HepG2 (cell line): ENCODE data around the gene STEAP1B. TPM values are rescaled to one million over a fixed set of nuclear protein-coding genes. Genes with fewer than 3 reads are reported as not detected.

Source experiments
- BCL6 ChIP-seq: IDR thresholded peaks from 2 replicates; pipeline ENCODE4 v1.6.1; 2016; ENCODE audit warnings: missing genetic modification reagents, missing compliant biosample characterization
- CREM ChIP-seq, 2 experiments: sonication (generic) in 1 of 2; formaldehyde crosslinking in 1 of 2; IDR thresholded peaks; 2 replicates each; pipeline versions ENCODE4 v1.4.0 to v1.6.1; 2016 to 2020; ENCODE audit warnings: antibody characterized with exemption in 1 of 2, mild to moderate bottlenecking in 1 of 2, missing genetic modification reagents in 1 of 2
- HOXA9 ChIP-seq: sonication (generic); formaldehyde crosslinking; IDR thresholded peaks from 2 replicates; pipeline ENCODE4 v1.8.1; 2022; ENCODE audit warnings: missing genetic modification reagents, mild to moderate bottlenecking, moderate library complexity, borderline replicate concordance
- NR2F6 ChIP-seq, 2 experiments: IDR thresholded peaks; 2 replicates each; pipeline ENCODE4 v1.6.1; 2016; ENCODE audit warnings: antibody characterized with exemption in 1 of 2, mild to moderate bottlenecking in 1 of 2
- RBM39 ChIP-seq: fragments of 200-400 bp; formaldehyde crosslinking; IDR thresholded peaks from one replicate; pipeline ENCODE4 v1.6.1; 2018; ENCODE audit warnings: antibody characterized with exemption, mild to moderate bottlenecking, low read depth, low read length; ENCODE audit not compliant: poor library complexity, severe bottlenecking
- RXRA ChIP-seq: sonication (generic); formaldehyde crosslinking; IDR thresholded peaks from 2 replicates; pipeline ENCODE4 v1.5.1; 2020; ENCODE audit warnings: missing genetic modification reagents
- SMARCE1 ChIP-seq: fragments of 450-650 bp; IDR thresholded peaks from 2 replicates; pipeline ENCODE4 v1.6.1; 2017; ENCODE audit warnings: borderline replicate concordance
- TCF12 ChIP-seq, 2 experiments: fragments of 450-650 bp in 1 of 2; sonication (generic) in 1 of 2; formaldehyde crosslinking in 1 of 2; IDR thresholded peaks; 2 replicates each; pipeline versions ENCODE4 v1.6.1 to v1.8.0; 2017 to 2022; ENCODE audit warnings: antibody characterized with exemption in 1 of 2, mild to moderate bottlenecking in 1 of 2, missing genetic modification reagents in 1 of 2, moderate library complexity in 1 of 2
- ZBTB39 ChIP-seq: sonication (generic); formaldehyde crosslinking; IDR thresholded peaks from 2 replicates; pipeline ENCODE4 v1.5.0; 2020; ENCODE audit warnings: missing genetic modification reagents
- ZNF253 ChIP-seq: sonication (generic); formaldehyde crosslinking; IDR thresholded peaks from 2 replicates; pipeline ENCODE4 v1.8.0; 2022; ENCODE audit warnings: mild to moderate bottlenecking, missing genetic modification reagents, borderline replicate concordance
- ZNF350 ChIP-seq: sonication (generic); formaldehyde crosslinking; IDR thresholded peaks from 2 replicates; pipeline ENCODE4 v1.4.0; 2020; ENCODE audit warnings: mild to moderate bottlenecking, low read depth, missing genetic modification reagents, borderline replicate concordance
- ZNF44 ChIP-seq: sonication (generic); formaldehyde crosslinking; IDR thresholded peaks from 2 replicates; pipeline ENCODE4 v1.5.1; 2020; ENCODE audit warnings: mild to moderate bottlenecking, missing genetic modification reagents
- ZNF572 ChIP-seq: sonication (generic); formaldehyde crosslinking; IDR thresholded peaks from 2 replicates; pipeline ENCODE4 v1.5.1; 2020; ENCODE audit warnings: mild to moderate bottlenecking, missing genetic modification reagents
- ZNF740 ChIP-seq: sonication (generic); formaldehyde crosslinking; IDR thresholded peaks from 2 replicates; pipeline ENCODE4 v1.4.0; 2020; ENCODE audit warnings: missing genetic modification reagents
- ZNF883 ChIP-seq: sonication (generic); formaldehyde crosslinking; IDR thresholded peaks from 2 replicates; pipeline ENCODE4 v1.5.1; 2020; ENCODE audit warnings: mild to moderate bottlenecking, missing genetic modification reagents; ENCODE audit errors: not compliant biosample characterization
- ZSCAN25 ChIP-seq: sonication (generic); formaldehyde crosslinking; IDR thresholded peaks from 2 replicates; pipeline ENCODE4 v1.8.0; 2022; ENCODE audit warnings: mild to moderate bottlenecking, missing genetic modification reagents
- polyA plus RNA-seq, 8 experiments: library from polyadenylated mRNA; depleted of rRNA in 3 of 8; stranded (reverse) in 7 of 8; unstranded in 1 of 8; fragments of >200 nt; fragmentation: Illumina TruSeq in 4 of 8; extraction: Trizol in 4 of 8; gene quantifications; 2 replicates each; pipeline versions ENCODE4 v1.2.1 to v1.2.3, GENCODE V29; 2011 to 2016; ENCODE audit warnings: low read depth in 4 of 8, missing spikeins in 1 of 8, mixed read lengths in 1 of 8; ENCODE audit not compliant: insufficient read depth in 1 of 8
- total RNA-seq, 5 experiments: library from RNA; depleted of rRNA; stranded (reverse); fragments of >200 nt; fragmentation: Illumina TruSeq; extraction: Trizol; gene quantifications; 2 replicates each; pipeline ENCODE4 v1.2.3, GENCODE V29; 2016; ENCODE audit warnings: low read depth in 1 of 5
- TF ChIP-seq, protein P1 (sequence below): sonication (generic); formaldehyde crosslinking; conservative IDR thresholded peaks from 2 replicates; pipeline ENCODE4 v1.4.0; 2020; ENCODE audit warnings: missing genetic modification reagents
- TF ChIP-seq, protein P2 (sequence below): fragments of 450-650 bp; IDR thresholded peaks from 2 replicates; pipeline ENCODE4 v1.6.1; 2017; ENCODE audit warnings: mild to moderate bottlenecking
- TF ChIP-seq, protein P3 (sequence below): sonication (generic); formaldehyde crosslinking; IDR thresholded peaks from 2 replicates; pipeline ENCODE4 v1.8.1; 2023; ENCODE audit warnings: mild to moderate bottlenecking, inconsistent platforms, moderate library complexity, missing genetic modification reagents, borderline replicate concordance

Gene STEAP1B
- total and polyA plus RNA-seq, 2 of the 13 experiments (the other 11 are each of a cell fraction or from before 2014, with no cell fraction given), result not detected

DNA sequence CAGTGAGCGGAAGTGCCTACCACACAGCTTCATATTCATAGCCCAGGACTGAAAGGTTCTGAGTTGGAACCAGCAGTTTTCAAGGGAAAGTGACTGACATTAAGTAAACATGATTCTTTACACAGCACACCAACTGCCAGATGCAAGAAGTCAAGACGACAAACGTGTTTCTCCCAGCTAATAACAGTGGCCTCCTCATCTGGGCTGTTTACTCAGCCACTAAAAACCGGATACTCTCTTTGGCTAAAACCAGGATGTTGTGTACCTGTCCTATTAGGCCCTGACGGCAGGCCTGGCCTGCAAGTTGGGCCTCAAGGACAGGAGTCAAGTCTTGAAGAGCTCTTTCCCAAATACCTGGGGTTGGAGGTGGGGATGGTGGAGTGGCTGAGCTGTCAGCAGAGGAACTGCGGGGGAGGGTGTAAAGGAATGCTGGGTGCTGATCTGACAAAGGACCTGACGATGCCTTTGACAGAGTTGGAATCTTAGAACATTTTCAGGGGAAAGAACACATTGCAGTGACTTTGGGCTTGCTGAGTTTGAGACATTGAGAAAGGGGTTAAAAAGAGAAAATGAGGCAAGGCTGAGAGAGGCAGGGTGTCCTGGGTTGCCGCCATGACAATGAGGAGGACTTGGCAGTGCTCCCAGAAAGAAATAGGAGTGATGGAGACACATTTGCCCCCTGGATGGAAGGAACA is 57.7 kb downstream of the STEAP1B start (continued):
- TF ChIP-seq, protein P1, sequence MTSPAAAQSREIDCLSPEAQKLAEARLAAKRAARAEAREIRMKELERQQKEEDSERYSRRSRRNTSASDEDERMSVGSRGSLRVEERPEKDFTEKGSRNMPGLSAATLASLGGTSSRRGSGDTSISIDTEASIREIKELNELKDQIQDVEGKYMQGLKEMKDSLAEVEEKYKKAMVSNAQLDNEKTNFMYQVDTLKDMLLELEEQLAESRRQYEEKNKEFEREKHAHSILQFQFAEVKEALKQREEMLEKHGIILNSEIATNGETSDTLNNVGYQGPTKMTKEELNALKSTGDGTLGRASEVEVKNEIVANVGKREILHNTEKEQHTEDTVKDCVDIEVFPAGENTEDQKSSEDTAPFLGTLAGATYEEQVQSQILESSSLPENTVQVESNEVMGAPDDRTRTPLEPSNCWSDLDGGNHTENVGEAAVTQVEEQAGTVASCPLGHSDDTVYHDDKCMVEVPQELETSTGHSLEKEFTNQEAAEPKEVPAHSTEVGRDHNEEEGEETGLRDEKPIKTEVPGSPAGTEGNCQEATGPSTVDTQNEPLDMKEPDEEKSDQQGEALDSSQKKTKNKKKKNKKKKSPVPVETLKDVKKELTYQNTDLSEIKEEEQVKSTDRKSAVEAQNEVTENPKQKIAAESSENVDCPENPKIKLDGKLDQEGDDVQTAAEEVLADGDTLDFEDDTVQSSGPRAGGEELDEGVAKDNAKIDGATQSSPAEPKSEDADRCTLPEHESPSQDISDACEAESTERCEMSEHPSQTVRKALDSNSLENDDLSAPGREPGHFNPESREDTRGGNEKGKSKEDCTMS (CRISPR knock-in tag), result no peak
- 0 out of 2 replicates have a peak, but pooled peaks have one; percentile 44 for TF ChIP-seq ZNF572 (CRISPR knock-in tag)
- no peak for TF ChIP-seq SMARCE1
- TF ChIP-seq BCL6 (CRISPR knock-in tag), result peak; percentile 92
- peak; percentile 72; the same call in 1 of the 2 replicates for TF ChIP-seq ZNF44 (CRISPR knock-in tag)
- TF ChIP-seq ZNF253 (CRISPR knock-in tag), result no peak
- no peak for TF ChIP-seq TCF12 (IDR thresholded peaks at IDR 0.05)
- peak; percentile 86; the same call in 1 of the 2 replicates for TF ChIP-seq TCF12 (CRISPR knock-in tag; IDR thresholded peaks at IDR 0.05)
- TF ChIP-seq ZNF883 (CRISPR knock-in tag), result no peak
- TF ChIP-seq ZSCAN25, result peak; percentile 55; the same call in 1 of the 2 replicates
- TF ChIP-seq RBM39, result no peak
- TF ChIP-seq ZNF740 (CRISPR knock-in tag), result no peak
- peak; percentile 77; the same call in 1 of the 2 replicates for TF ChIP-seq RXRA
- no peak for TF ChIP-seq ZBTB39 (CRISPR knock-in tag)
- TF ChIP-seq ZNF350 (CRISPR knock-in tag), result peak; percentile 85
- TF ChIP-seq, protein P2, sequence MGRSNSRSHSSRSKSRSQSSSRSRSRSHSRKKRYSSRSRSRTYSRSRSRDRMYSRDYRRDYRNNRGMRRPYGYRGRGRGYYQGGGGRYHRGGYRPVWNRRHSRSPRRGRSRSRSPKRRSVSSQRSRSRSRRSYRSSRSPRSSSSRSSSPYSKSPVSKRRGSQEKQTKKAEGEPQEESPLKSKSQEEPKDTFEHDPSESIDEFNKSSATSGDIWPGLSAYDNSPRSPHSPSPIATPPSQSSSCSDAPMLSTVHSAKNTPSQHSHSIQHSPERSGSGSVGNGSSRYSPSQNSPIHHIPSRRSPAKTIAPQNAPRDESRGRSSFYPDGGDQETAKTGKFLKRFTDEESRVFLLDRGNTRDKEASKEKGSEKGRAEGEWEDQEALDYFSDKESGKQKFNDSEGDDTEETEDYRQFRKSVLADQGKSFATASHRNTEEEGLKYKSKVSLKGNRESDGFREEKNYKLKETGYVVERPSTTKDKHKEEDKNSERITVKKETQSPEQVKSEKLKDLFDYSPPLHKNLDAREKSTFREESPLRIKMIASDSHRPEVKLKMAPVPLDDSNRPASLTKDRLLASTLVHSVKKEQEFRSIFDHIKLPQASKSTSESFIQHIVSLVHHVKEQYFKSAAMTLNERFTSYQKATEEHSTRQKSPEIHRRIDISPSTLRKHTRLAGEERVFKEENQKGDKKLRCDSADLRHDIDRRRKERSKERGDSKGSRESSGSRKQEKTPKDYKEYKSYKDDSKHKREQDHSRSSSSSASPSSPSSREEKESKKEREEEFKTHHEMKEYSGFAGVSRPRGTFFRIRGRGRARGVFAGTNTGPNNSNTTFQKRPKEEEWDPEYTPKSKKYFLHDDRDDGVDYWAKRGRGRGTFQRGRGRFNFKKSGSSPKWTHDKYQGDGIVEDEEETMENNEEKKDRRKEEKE, result no peak
- TF ChIP-seq CREM (IDR thresholded peaks at IDR 0.05), result peak; percentile 82
- no peak for TF ChIP-seq CREM (CRISPR knock-in tag; IDR thresholded peaks at IDR 0.05)
- TF ChIP-seq, protein P3, sequence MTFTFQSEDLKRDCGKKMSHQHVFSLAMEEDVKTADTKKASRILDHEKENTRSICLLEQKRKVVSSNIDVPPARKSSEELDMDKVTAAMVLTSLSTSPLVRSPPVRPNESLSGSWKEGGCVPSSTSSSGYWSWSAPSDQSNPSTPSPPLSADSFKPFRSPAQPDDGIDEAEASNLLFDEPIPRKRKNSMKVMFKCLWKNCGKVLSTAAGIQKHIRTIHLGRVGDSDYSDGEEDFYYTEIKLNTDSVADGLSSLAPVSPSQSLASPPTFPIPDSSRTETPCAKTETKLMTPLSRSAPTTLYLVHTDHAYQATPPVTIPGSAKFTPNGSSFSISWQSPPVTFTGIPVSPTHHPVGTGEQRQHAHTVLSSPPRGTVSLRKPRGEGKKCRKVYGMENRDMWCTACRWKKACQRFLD (CRISPR knock-in tag), result no peak
- peak; percentile 74; the same call in 1 of the 2 replicates for TF ChIP-seq NR2F6 (IDR thresholded peaks at IDR 0.05)
- peak; percentile 88 for TF ChIP-seq NR2F6 (CRISPR knock-in tag; IDR thresholded peaks at IDR 0.05)
- no peak for TF ChIP-seq HOXA9 (CRISPR knock-in tag)
